HCT116 (cell line): ENCODE measurements around the gene ACOD1. TPM values are rescaled to one million over a fixed set of nuclear protein-coding genes. Genes with fewer than 3 reads are reported as not detected.

Source experiments
- ATAC-seq: fragments of 200-7000 bp; cut with Tn5 transposase; 2 replicates; pipeline ENCODE4 v1.9.1; 2020; ENCODE audit warnings: mild to moderate bottlenecking, moderate library complexity
- BruUV-seq: library from RNA; stranded (reverse); fragments of 400-500 nt; replicated peaks from 2 replicates; lab custom pipeline; 2021; lab: Mats Ljungman, UMichigan
- CTCF ChIA-PET: fragments of 300-600 bp; sonication (Branson Sonifier 250); formaldehyde crosslinking; loops from one replicate; lab custom pipeline; 2021; ENCODE audit warnings: antibody characterized with exemption; lab: Charles Lee
- POLR2A ChIA-PET: fragments of 300-600, 350-600 bp; sonication (Branson Sonifier 250); formaldehyde crosslinking; loops from one replicate; lab custom pipeline; 2021; ENCODE audit warnings: antibody characterized with exemption; lab: Charles Lee
- RAD21 ChIA-PET, 2 experiments: fragments of 300-600 bp; sonication (Branson Sonifier 250); formaldehyde crosslinking; loops; one replicate each; lab custom pipeline; 2023; ENCODE audit warnings: low total read pairs in 2 of 2; ENCODE audit not compliant: uncharacterized antibody in 2 of 2, unreplicated experiment in 2 of 2, low non-redundant PET in 1 of 2; lab: Charles Lee
- DNase-seq: peaks from one replicate; pipeline ENCODE4 v3.0.0-alpha.2; 2010; ENCODE audit warnings: low read depth, low spot score
- H2AFZ ChIP-seq: fragments of 200-600 bp; shearing (Covaris generic), sonication (generic); 2 replicates; pipeline ENCODE4 v1.6.1; 2017; ENCODE audit warnings: low read depth, mixed run types, mixed read lengths, antibody characterized with exemption, low read length; ENCODE audit not compliant: poor library complexity, severe bottlenecking
- H3K27ac ChIP-seq: 2 replicates; pipeline ENCODE4 v1.5.1; 2012; ENCODE audit warnings: low read depth, low read length
- H3K27me3 ChIP-seq: fragments of 200-600 bp; sonication (generic); 2 replicates; pipeline ENCODE4 v1.6.1; 2016; ENCODE audit warnings: mixed run types, low read length, mixed read lengths; ENCODE audit not compliant: insufficient read depth
- H3K36me3 ChIP-seq, 2 experiments: fragments of 200-500 bp in 1 of 2; fragments of 200-600 bp in 1 of 2; sonication (Bioruptor generic) in 1 of 2; sonication (generic) in 1 of 2; 2 replicates each; pipeline versions ENCODE4 v1.5.1 to v1.6.1; 2014 to 2016; ENCODE audit warnings: low read length in 2 of 2, inconsistent platforms in 1 of 2, mixed read lengths in 1 of 2, mixed run types in 1 of 2; ENCODE audit not compliant: insufficient read depth in 2 of 2, control insufficient read depth in 1 of 2
- H3K4me1 ChIP-seq, 2 experiments: fragments of 200-600 bp in 1 of 2; sonication (generic) in 1 of 2; 2 replicates each; pipeline versions ENCODE4 v1.5.1 to v1.6.1; 2012 to 2017; ENCODE audit warnings: low read length in 2 of 2, inconsistent platforms in 1 of 2, mild to moderate bottlenecking in 1 of 2, mixed read lengths in 1 of 2, mixed run types in 1 of 2, moderate library complexity in 1 of 2; ENCODE audit not compliant: insufficient read depth in 2 of 2, control insufficient read depth in 1 of 2
- H3K4me2 ChIP-seq: fragments of 200-600 bp; sonication (generic); 2 replicates; pipeline ENCODE4 v1.6.1; 2017; ENCODE audit warnings: mixed run types, low read length, mixed read lengths
- H3K4me3 ChIP-seq, 2 experiments: fragments of 200-600 bp in 1 of 2; sonication (generic) in 1 of 2; replicated peaks in 1 of 2; 2 replicates each; pipeline ENCODE4 v1.5.1; 2011 to 2016; ENCODE audit warnings: low read length in 2 of 2, control low read depth in 1 of 2, low read depth in 1 of 2, mild to moderate bottlenecking in 1 of 2, mixed read lengths in 1 of 2, mixed run types in 1 of 2
- H3K79me2 ChIP-seq: fragments of 200-600 bp; sonication (generic); 2 replicates; pipeline ENCODE4 v1.6.1; 2017; ENCODE audit warnings: mild to moderate bottlenecking, mixed run types, low read length, moderate library complexity, mixed read lengths; ENCODE audit not compliant: insufficient read depth
- H3K9ac ChIP-seq: fragments of 200-600 bp; sonication (generic); 2 replicates; pipeline ENCODE4 v1.6.1; 2016; ENCODE audit warnings: low read length, mixed read lengths
- H3K9me2 ChIP-seq: fragments of 200-600 bp; sonication (generic), shearing (Covaris generic); 2 replicates; pipeline ENCODE4 v1.6.1; 2017; ENCODE audit warnings: mixed run types, mild to moderate bottlenecking, moderate library complexity; ENCODE audit not compliant: insufficient read depth
- H3K9me3 ChIP-seq, 2 experiments: fragments of 200-500 bp in 1 of 2; fragments of 200-600 bp in 1 of 2; sonication (Bioruptor generic) in 1 of 2; sonication (generic) in 1 of 2; 2 replicates each; pipeline ENCODE4 v1.6.1; 2014 to 2017; ENCODE audit warnings: low read length in 2 of 2, mixed read lengths in 2 of 2, inconsistent platforms in 1 of 2, low read depth in 1 of 2, mild to moderate bottlenecking in 1 of 2, mixed run types in 1 of 2, moderate library complexity in 1 of 2; ENCODE audit not compliant: control insufficient read depth in 1 of 2, insufficient read depth in 1 of 2
- H4K20me1 ChIP-seq: fragments of 200-600 bp; sonication (generic), shearing (Covaris generic); 2 replicates; pipeline ENCODE4 v1.6.1; 2017; ENCODE audit warnings: mixed run types, mild to moderate bottlenecking, moderate library complexity; ENCODE audit not compliant: insufficient read depth
- CBX3 ChIP-seq: IDR thresholded peaks from 2 replicates; pipeline ENCODE4 v1.6.1; 2012; ENCODE audit warnings: low read depth
- CEBPB ChIP-seq: IDR thresholded peaks from 2 replicates; pipeline ENCODE4 v1.6.1; 2012; ENCODE audit warnings: low read depth
- EZH2 ChIP-seq: fragments of 200-600 bp; sonication (generic); IDR thresholded peaks from 2 replicates; pipeline ENCODE4 v1.6.1; 2017; ENCODE audit warnings: antibody characterized with exemption, mixed run types
- EZH2phosphoT487 ChIP-seq: fragments of 200-600 bp; IDR thresholded peaks from 2 replicates; pipeline ENCODE4 v1.6.1; 2018; ENCODE audit warnings: antibody characterized with exemption, borderline replicate concordance
- FOSL1 ChIP-seq: IDR thresholded peaks from 2 replicates; pipeline ENCODE4 v1.6.1; 2012; ENCODE audit warnings: low read depth
- RAD21 ChIP-seq: IDR thresholded peaks from 2 replicates; pipeline ENCODE4 v1.6.1; 2012; ENCODE audit warnings: low read depth, mild to moderate bottlenecking
- SIN3A ChIP-seq: IDR thresholded peaks from 2 replicates; pipeline ENCODE4 v1.6.1; 2012; ENCODE audit warnings: low read depth
- ZBTB33 ChIP-seq: IDR thresholded peaks from 2 replicates; pipeline ENCODE4 v1.6.1; 2011; ENCODE audit warnings: mild to moderate bottlenecking, low read length, moderate library complexity; ENCODE audit not compliant: insufficient replicate concordance; ENCODE audit errors: extremely low read depth
- ZFX ChIP-seq: fragments of 450-650 bp; IDR thresholded peaks from 2 replicates; pipeline ENCODE4 v1.6.1; 2017
- intact Hi-C: fragments of 100-400 bp; cut with micrococcal nuclease; formaldehyde crosslinking; loops from 2 replicates; pipeline ENCODE4 v1.10.0; 2022
- total RNA-seq: library from RNA; stranded (reverse); gene quantifications from one replicate; pipeline ENCODE4 v1.2.1, GENCODE V29; 2021; ENCODE audit not compliant: unreplicated experiment
- TF ChIP-seq, protein P1 (sequence below): IDR thresholded peaks from 2 replicates; pipeline ENCODE4 v1.6.1; 2012
- TF ChIP-seq, protein P2 (sequence below), 3 experiments: fragments of 200-600 bp in 1 of 3; sonication (generic) in 1 of 3; IDR thresholded peaks in 2 of 3; conservative IDR thresholded peaks in 1 of 3; 2 replicates each; pipeline ENCODE4 v1.5.1; 2012 to 2017; ENCODE audit warnings: low read depth in 2 of 3, low read length in 2 of 3, antibody characterized with exemption in 1 of 3, borderline replicate concordance in 1 of 3, control low read depth in 1 of 3, mild to moderate bottlenecking in 1 of 3, mixed read lengths in 1 of 3, mixed run types in 1 of 3, moderate library complexity in 1 of 3; ENCODE audit not compliant: insufficient read depth in 1 of 3
- TF ChIP-seq, protein P3 (sequence below): IDR thresholded peaks from 2 replicates; pipeline ENCODE4 v1.6.1; 2012; ENCODE audit warnings: low read depth

The ACOD1 gene
- total RNA-seq, 1 experiment from 2014 or later, result not detected

- DNase-seq (no peak), ATAC-seq (no peak)
- Histone ChIP-seq H3K9me2 (no peaks in the 10 kb centered on the region), H3K9ac (no peak overlapping the region), H3K27me3 (no peaks in the 10 kb centered on the region), H4K20me1 (no peaks in the 10 kb centered on the region), H3K9me3 (no peaks in the 10 kb centered on the region; a peak in 1 of 4 replicates), H3K79me2 (no peaks in the 10 kb centered on the region), H3K4me1 (no peaks in the 10 kb centered on the region), H3K36me3 (no peaks in the 10 kb centered on the region), H3K27ac (no peak overlapping the region), H2AFZ (no peak overlapping the region), H3K4me2 (no peak overlapping the region), H3K4me3 (no peak overlapping the region)
- no TSS peak for BruUV-seq
- POLR2A ChIA-PET, result no interaction called here
- CTCF ChIA-PET, result no interaction called here
- intact Hi-C loops, result no loop called here
- TF ChIP-seq, protein P1, sequence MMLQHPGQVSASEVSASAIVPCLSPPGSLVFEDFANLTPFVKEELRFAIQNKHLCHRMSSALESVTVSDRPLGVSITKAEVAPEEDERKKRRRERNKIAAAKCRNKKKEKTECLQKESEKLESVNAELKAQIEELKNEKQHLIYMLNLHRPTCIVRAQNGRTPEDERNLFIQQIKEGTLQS, result no peak
- TF ChIP-seq ZFX (no peak), EZH2phosphoT487 (no peak)
- RAD21 ChIA-PET, result no interaction called here
These were observed 16.2 kb upstream of the ACOD1 start for GRCh38 chr13:76932076-76932475.

DNA sequence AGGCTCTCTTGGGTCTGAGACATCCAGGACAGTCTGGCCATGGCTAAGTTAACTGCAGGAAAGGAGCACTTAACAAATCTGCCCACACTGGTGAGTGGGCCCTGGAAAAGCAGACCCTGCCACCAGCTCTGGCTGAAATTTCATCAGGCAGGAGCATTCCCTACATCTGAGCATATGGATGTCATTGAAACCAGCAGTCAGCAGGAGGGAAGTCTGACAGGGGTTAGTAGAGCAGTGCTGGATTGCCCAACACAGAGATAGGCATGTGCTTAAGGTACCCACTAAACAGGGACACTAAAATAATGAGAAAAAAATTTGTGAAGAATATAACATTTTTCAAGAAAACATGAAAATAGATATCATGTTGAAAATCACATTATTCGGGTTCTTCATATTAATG lies 13.6 kb upstream of the ACOD1 start:
- Histone ChIP-seq H3K27me3 (no peaks in the 10 kb centered on the region), H3K79me2 (no peaks in the 10 kb centered on the region), H3K4me2 (no peak overlapping the region), H3K4me3 (no peak overlapping the region), H3K27ac (no peak overlapping the region), H3K9ac (no peak overlapping the region), H3K9me2 (no peaks in the 10 kb centered on the region), H3K36me3 (no peaks in the 10 kb centered on the region), H4K20me1 (no peaks in the 10 kb centered on the region), H3K9me3 (no peaks in the 10 kb centered on the region; a peak in 1 of 4 replicates), H3K4me1 (peaks cover 0 to 7% of the 10 kb centered on the region in 2 experiments; a peak in 1 of 4 replicates), H2AFZ (no peak overlapping the region)
- ChIA-PET RAD21 (no interaction called here), POLR2A (no interaction called here), CTCF (no interaction called here)
- BruUV-seq, result no TSS peak
- DNase-seq (no peak), ATAC-seq (no peak)
- intact Hi-C loops, result no loop called here
- TF ChIP-seq CEBPB, result no peak
- TF ChIP-seq, protein P1, result no peak
- TF ChIP-seq ZBTB33, result no peak
- TF ChIP-seq, protein P2, sequence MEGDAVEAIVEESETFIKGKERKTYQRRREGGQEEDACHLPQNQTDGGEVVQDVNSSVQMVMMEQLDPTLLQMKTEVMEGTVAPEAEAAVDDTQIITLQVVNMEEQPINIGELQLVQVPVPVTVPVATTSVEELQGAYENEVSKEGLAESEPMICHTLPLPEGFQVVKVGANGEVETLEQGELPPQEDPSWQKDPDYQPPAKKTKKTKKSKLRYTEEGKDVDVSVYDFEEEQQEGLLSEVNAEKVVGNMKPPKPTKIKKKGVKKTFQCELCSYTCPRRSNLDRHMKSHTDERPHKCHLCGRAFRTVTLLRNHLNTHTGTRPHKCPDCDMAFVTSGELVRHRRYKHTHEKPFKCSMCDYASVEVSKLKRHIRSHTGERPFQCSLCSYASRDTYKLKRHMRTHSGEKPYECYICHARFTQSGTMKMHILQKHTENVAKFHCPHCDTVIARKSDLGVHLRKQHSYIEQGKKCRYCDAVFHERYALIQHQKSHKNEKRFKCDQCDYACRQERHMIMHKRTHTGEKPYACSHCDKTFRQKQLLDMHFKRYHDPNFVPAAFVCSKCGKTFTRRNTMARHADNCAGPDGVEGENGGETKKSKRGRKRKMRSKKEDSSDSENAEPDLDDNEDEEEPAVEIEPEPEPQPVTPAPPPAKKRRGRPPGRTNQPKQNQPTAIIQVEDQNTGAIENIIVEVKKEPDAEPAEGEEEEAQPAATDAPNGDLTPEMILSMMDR (IDR thresholded peaks at IDR 0.05 in 2 of 3, conservative IDR thresholded peaks at IDR 0.05 in 1 of 3; ENCODE audit: borderline replicate concordance in 1 of 3, insufficient read depth in 1 of 3, low read depth in 2 of 3, low read length in 2 of 3), result no peak
- no peak for TF ChIP-seq EZH2phosphoT487
- no peak for TF ChIP-seq CBX3
- TF ChIP-seq ZFX, result no peak
- no peak for TF ChIP-seq FOSL1
- TF ChIP-seq, protein P3, sequence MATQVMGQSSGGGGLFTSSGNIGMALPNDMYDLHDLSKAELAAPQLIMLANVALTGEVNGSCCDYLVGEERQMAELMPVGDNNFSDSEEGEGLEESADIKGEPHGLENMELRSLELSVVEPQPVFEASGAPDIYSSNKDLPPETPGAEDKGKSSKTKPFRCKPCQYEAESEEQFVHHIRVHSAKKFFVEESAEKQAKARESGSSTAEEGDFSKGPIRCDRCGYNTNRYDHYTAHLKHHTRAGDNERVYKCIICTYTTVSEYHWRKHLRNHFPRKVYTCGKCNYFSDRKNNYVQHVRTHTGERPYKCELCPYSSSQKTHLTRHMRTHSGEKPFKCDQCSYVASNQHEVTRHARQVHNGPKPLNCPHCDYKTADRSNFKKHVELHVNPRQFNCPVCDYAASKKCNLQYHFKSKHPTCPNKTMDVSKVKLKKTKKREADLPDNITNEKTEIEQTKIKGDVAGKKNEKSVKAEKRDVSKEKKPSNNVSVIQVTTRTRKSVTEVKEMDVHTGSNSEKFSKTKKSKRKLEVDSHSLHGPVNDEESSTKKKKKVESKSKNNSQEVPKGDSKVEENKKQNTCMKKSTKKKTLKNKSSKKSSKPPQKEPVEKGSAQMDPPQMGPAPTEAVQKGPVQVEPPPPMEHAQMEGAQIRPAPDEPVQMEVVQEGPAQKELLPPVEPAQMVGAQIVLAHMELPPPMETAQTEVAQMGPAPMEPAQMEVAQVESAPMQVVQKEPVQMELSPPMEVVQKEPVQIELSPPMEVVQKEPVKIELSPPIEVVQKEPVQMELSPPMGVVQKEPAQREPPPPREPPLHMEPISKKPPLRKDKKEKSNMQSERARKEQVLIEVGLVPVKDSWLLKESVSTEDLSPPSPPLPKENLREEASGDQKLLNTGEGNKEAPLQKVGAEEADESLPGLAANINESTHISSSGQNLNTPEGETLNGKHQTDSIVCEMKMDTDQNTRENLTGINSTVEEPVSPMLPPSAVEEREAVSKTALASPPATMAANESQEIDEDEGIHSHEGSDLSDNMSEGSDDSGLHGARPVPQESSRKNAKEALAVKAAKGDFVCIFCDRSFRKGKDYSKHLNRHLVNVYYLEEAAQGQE, result no peak
- no peak for TF ChIP-seq RAD21
- no peak for TF ChIP-seq EZH2
- TF ChIP-seq SIN3A, result no peak
